ENCODE results near the gene ZC3H10. TPM values are rescaled to one million over a fixed set of nuclear protein-coding genes. Genes with fewer than 3 reads are reported as not detected.

The ZC3H10 gene
- total RNA-seq, 4 donors from 2014 or later = 1.3 to 9.8 (median 4.2) TPM

DNA sequence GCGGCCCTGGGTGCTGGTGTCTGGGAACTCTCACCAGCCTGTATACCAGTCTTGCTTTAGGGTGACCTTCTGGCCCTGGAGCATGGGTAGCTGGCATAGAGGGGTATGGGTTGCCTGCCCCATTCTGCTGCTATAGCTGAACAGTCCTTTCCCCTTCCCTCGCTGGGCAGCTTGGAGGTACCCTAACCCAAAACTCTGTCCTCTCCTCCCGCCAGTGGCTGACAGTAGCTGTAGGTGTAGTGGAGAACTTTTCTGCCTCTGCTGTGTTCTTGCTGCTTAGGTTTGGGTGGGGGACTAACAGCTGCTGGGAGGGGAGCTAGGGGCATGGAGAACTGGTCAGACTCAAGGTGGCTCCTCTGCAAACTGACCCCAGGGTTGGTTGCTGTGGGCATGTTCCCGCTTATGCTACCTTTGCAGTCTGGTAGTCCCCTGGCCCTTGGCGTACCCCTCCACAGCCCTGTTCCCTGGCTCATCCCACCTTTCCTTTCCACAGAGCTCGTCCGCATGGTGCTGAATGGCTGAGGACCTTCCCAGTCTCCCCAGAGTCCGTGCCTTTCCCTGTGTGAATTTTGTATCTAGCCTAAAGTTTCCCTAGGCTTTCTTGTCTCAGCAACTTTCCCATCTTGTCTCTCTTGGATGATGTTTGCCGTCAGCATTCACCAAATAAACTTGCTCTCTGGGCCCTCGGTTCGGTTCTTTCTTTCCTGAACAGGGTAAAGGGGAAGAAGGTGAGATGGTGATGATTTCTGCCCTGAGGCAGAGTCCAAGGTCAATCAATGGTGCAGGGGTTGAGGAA is 43.0 kb downstream of the ZC3H10 start:
- peak overlapping the region; percentile 89 to 98 for H3K4me3 ChIP-seq
- no peak for DNase-seq
- peaks cover 0 to 16% of the 10 kb centered on the region in 2 donors for H3K4me1 ChIP-seq
- no peaks in the 10 kb centered on the region for H3K9me3 ChIP-seq
- H3K27ac ChIP-seq = peak overlapping the region; percentile 99
- TF ChIP-seq, protein P1, sequence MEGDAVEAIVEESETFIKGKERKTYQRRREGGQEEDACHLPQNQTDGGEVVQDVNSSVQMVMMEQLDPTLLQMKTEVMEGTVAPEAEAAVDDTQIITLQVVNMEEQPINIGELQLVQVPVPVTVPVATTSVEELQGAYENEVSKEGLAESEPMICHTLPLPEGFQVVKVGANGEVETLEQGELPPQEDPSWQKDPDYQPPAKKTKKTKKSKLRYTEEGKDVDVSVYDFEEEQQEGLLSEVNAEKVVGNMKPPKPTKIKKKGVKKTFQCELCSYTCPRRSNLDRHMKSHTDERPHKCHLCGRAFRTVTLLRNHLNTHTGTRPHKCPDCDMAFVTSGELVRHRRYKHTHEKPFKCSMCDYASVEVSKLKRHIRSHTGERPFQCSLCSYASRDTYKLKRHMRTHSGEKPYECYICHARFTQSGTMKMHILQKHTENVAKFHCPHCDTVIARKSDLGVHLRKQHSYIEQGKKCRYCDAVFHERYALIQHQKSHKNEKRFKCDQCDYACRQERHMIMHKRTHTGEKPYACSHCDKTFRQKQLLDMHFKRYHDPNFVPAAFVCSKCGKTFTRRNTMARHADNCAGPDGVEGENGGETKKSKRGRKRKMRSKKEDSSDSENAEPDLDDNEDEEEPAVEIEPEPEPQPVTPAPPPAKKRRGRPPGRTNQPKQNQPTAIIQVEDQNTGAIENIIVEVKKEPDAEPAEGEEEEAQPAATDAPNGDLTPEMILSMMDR (IDR thresholded peaks at IDR 0.05) = no peak
- no peak for TF ChIP-seq POLR2A (IDR thresholded peaks at IDR 0.05)
- no peaks in the 10 kb centered on the region for H3K27me3 ChIP-seq
- intact Hi-C loops (cut with DNase I; ENCODE audit: low total_unique reads) = loop anchor here (5.0 kb wide), 1 partner anchor 34 kb away; the partner anchor contains the start of gene ESYT1
- no peaks in the 10 kb centered on the region for H3K36me3 ChIP-seq

DNA sequence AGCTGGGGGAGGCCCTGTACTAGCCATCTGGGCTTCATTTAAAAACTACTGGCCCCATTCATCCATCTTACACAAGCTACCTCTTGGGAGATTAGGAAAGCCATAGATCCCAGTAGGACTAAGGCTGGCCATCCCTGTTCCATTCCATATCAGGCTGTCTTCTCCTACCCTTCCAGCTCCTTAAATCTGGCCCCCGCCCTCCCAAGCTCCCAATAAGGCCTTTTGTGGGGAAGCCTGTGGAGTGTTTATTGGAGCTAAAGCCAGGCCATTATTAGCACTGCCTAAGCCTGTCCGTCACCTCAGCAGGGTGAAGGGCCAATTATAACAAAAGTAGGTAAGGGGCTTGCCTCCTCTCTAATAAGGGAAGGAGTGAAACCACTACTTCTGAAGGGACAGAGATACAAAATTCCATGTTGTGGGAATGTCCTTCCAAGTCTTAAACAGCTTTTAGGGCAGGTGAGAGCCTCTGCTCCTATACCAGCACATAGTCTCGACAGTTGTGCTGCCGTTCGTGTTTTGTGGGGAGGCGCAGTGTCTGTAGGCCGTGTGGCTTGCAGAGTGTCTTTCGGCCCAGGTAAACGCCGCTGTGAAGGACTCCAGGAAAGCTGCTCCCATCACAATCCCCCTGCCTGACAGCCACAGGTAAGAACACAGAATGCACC is 43.8 kb downstream of the ZC3H10 start:
- Histone ChIP-seq H3K4me3 (no peak overlapping the region), H3K4me1 (peaks cover 0 to 16% of the 10 kb centered on the region in 2 donors)

DNA sequence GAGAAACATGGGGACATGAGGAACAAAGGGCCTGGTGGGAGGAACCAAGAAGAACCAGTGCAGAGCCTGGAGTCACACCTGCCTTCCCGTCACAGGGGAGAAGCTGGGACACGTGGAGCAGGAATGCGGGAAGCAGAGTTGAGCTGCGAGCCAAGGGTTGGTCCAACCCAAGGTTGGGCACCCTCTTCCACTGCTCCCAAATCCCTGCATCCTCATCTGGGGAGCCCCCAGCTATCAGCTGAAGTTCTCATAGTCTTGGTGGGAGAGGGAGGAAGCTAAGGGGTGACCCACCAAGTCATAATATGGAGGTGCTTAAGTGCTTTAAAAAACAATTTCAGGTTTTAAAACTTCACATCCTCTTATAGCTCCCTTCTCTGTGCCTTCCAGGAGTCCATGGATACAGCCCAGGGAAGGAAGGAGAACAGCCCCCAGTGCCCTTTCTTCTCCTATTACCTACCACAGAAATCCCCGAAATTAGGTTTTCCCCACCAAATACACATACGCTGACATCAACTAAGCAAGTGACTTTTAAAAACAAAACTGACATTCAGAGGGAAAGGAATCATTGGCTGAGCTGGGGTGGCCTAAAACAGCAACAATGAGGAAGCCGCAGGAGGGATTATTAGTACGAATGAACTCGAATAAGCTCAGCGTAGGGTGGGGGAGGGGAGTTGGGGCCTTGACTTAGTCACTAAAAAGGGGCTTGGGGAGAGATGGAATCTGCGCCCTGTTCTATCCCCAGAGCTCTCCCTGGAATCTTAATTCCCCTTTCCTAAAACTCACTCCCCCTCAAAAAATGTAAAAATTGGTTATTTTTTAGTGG is 44.6 kb downstream of the ZC3H10 start:
- Histone ChIP-seq H3K27me3 (no peaks in the 10 kb centered on the region), H3K27ac (peak overlapping the region; percentile 13 to 99)
- no peak for TF ChIP-seq POLR2A (IDR thresholded peaks at IDR 0.05)
- TF ChIP-seq, protein P1 (IDR thresholded peaks at IDR 0.05) = no peak

More for the DNA sequence above, 43.8 kb downstream of the ZC3H10 start:
- Histone ChIP-seq H3K27ac (peak overlapping the region; percentile 99), H3K36me3 (no peaks in the 10 kb centered on the region), H3K27me3 (no peaks in the 10 kb centered on the region), H3K9me3 (no peaks in the 10 kb centered on the region)
- intact Hi-C loops (cut with DNase I; ENCODE audit: low total_unique reads) = loop anchor here (5.0 kb wide), 1 partner anchor 35 kb away; the partner anchor contains the start of gene ESYT1
- no peak for DNase-seq
- TF ChIP-seq POLR2A (IDR thresholded peaks at IDR 0.05) = no peak
- TF ChIP-seq, protein P1 (IDR thresholded peaks at IDR 0.05) = no peak

DNA sequence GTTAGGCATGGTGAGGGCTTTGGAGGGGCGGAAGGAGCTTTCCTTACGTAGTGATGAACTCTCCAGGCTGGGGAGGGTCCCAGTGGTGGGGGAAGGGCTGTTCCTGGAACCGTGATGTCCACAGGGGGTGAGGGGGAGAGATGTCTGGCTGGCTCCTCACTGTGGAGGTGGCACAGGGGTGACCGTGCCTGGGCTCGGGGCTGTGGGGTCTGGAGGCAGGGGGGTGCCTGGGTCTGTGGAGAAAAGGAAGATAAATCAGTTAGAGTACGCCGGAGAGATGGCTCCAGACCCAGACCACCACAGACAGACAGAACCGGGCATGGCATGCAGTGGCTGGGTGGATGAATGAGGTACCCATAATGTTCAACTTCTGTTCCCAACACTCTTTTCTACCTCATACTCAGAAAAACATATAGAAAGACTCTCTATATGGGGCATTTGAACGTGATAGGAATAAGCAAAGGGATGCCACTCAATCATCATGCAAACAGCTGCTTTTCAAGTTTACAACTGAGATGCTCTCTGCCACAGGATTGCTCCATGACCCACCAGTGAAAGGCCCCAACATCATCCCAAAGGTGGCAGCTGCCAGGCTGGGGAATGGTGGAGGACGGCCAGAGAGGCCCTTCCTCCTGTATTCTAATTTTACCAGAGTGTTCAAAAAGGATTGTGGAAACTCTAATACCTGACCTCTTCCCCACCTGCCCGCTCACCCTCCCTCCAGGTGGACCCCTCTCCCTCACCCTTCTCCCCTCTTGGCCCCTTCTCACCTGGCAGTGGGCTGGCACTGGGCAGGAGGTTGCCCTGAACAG is 45.7 kb downstream of the ZC3H10 start:
- no peak overlapping the region for H3K4me3 ChIP-seq
- H3K36me3 ChIP-seq = no peaks in the 10 kb centered on the region
- TF ChIP-seq, protein P1 (IDR thresholded peaks at IDR 0.05) = no peak
- TF ChIP-seq POLR2A (IDR thresholded peaks at IDR 0.05) = no peak
- no peaks in the 10 kb centered on the region for H3K27me3 ChIP-seq
- peaks cover 0 to 16% of the 10 kb centered on the region in 2 donors for H3K4me1 ChIP-seq
- no peaks in the 10 kb centered on the region for H3K9me3 ChIP-seq
- no peak for DNase-seq
- intact Hi-C loops (cut with DNase I; ENCODE audit: low total_unique reads) = loop anchor here (5.0 kb wide), 1 partner anchor 36 kb away; the partner anchor contains the start of gene ESYT1
- H3K27ac ChIP-seq = peak overlapping the region in 1 of 2 donors; percentile 99

More for the DNA sequence above, 44.6 kb downstream of the ZC3H10 start:
- Histone ChIP-seq H3K4me1 (peaks cover 0 to 16% of the 10 kb centered on the region in 2 donors), H3K36me3 (no peaks in the 10 kb centered on the region), H3K4me3 (no peak overlapping the region), H3K9me3 (no peaks in the 10 kb centered on the region)
- intact Hi-C loops (cut with DNase I; ENCODE audit: low total_unique reads) = loop anchor here (5.0 kb wide), 1 partner anchor 35 kb away; the partner anchor contains the start of gene ESYT1
- DNase-seq = no peak

Measured in uterus (tissue), 4 donors.